Endothelial cell of hepatic sinusoid (primary cell): ENCODE measurements around the gene CTSG.
"Not testable (repeated sequence)": the region's sequence is repeated elsewhere in the genome, so short reads cannot be mapped to it uniquely, and the experiment has no call there.

ENCODE experiments used
- in situ Hi-C: cut with HindIII; loops from 2 replicates; pipeline ENCODE4 v1.10.0; 2017; ENCODE audit warnings: low sequenced_read_pairs

The CTSG gene

DNA sequence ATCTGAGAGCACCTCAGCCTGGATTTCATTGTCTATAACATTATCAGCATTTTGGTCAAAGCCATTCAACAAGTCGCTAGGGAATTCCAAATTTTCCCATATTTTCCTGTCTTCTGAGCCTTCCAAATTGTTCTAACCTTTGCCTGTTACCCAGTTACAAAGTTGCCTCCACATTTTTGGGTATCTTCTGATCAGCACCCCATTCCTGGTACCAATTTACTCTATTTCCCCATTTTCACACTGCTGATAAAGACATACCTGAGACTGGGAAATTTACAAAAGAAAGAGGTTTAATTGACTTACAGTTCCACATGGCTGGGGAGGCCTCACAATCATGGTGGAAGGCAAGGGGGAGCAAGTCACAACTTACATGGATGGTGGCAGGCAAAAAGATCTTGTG is 27.0 kb downstream of the CTSG start:
- in situ Hi-C loops = not testable (repeated sequence)

DNA sequence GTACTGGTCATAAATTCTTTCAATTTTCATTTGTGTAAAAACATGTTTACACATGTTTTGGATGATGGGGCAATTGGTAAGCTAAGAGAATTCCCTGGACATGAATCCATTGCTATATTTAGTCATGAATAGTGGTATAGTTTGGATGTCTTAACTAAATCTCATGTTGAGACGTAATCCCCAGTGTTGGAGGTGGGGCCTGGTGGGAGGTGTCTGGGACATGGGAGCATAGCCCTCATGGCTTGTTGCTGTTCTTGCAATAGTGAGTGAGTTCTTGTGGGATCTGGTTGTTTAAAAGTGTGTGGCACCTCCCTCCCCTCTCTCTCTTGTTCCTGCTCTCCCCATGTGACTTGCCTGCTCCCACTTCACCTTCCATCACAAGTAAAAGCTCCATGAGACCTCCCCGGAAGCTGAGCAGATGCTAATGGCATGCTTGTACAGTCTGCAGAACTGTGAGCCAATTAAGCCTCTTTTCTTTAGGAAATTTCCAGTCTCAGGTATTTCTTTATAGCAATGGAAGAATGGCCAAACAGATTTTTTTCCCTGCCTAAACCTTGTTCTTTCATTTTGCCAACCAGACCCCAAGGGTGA is 33.6 kb downstream of the CTSG start:
- in situ Hi-C loops = no loop called here

DNA sequence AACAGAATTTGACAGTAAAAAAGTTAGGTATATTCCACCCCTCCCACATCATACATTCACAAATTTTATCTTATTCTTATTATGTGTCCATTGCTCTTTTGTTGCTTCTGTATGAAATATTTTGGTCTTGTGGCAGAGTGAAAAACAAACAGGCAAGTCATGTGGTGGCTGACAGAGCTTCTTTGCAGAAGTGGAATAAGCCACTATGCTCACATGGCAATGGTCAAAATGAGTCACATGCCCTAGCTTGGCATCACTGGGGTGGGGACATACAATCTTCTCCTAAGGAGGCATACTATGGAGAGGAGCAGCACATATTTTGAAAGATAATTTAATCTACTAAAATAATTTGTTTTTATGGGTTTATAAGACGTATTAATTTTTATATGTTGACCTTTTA is 40.3 kb downstream of the CTSG start:
- in situ Hi-C loops = no loop called here

DNA sequence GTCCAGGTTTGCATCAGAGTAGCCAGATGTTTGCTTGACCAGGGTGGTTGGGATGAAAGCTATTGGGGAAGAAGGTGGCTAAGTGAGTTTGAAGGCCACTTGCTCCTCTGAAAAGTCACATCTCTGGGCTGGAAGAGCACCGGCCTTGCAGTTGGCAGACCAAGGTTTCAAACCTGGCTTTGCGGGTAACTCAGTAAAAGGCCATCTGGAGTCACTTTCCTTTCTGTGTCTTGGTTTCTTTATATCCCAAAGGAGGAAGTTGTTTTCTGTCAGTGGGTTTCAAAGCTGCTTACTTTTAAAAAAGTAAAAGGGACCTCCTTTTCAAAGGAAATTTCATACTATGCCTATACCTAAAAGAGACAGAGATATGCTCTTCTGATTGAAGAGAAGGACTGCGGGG is 41.8 kb downstream of the CTSG start:
- in situ Hi-C loops = no loop called here

DNA sequence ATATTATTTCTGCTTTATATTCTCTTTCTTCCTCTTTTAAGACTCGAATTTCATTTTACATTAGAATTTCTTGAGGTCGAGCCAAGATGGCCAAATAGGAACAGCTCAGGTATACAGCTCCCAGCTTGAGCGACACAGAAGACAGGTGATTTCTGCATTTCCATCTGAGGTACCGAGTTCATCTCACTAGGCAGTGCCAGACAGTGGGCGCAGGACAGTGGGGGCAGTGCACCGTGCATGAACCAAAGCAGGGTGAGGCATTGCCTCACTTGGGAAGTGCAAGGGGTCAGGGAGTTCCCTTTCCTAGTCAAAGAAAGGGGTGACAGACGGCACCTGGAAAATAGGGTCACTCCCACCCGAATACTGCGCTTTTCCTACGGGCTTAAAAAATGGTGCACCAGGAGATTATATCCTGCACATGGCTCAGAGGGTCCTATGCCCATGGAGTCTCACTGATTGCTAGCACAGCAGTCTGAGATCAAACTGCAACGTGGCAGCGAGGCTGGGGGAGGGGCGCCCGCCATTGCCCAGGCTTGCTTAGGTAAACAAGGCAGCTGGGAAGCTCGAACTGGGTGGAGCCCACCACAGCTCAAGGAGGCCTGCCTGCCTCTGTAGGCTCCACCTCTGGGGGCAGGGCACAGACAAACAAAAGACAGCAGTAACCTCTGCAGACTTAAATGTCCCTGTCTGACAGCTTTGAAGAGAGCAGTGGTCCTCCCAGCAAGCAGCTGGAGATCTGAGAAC is 50.0 kb downstream of the CTSG start:
- in situ Hi-C loops = not testable (repeated sequence)
